Sigmoid colon (tissue), 4 donors: ENCODE data around the gene PEPD.

Source experiments
- POLR2A ChIP-seq, 2 donors: fragments of 450-650 bp; IDR thresholded peaks; one replicate each; pipeline ENCODE4 v1.6.1; 2016; ENCODE audit warnings: antibody characterized with exemption in 2 of 2, mild to moderate bottlenecking in 2 of 2, moderate library complexity in 2 of 2
- POLR2AphosphoS5 ChIP-seq, 4 donors: sonication (generic); formaldehyde crosslinking; IDR thresholded peaks; one replicate each; pipeline ENCODE4 v1.6.1; 2017; ENCODE audit warnings: antibody characterized with exemption in 4 of 4

DNA sequence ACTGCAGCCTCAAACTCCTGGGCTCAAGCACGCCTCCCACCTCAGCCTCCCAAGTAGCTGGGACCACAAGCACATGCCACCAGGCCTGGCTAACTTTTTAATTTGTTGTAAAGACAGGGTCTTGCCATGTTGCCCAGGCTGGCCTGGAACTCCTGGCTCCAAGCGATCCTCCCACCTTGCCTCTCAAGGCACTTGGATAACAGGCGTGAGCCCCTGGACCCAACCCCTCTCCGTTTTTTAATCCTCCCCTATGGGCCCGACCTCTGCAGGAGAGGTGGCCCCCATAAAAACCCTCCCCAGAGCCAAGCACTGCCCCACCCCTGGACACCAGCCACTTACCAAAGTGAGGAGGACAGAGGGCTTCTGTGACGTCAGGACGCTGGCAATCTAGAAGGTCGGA lies 28.6 kb downstream of the PEPD start:
- TF ChIP-seq POLR2AphosphoS5 (IDR thresholded peaks at IDR 0.05) = no peak
- TF ChIP-seq POLR2A (IDR thresholded peaks at IDR 0.05) = no peak
